HG02798 (cell line): ENCODE results near the gene SLAMF1.
"Not testable (repeated sequence)": the region's sequence is repeated elsewhere in the genome, so short reads cannot be mapped to it uniquely, and the experiment has no call there.

ENCODE experiments used
- ATAC-seq: cut with Tn5 transposase; IDR thresholded peaks from one replicate; pipeline ENCODE4 v1.9.1; 2021; ENCODE audit warnings: mild to moderate bottlenecking; ENCODE audit not compliant: unreplicated experiment, poor library complexity

The SLAMF1 gene

DNA sequence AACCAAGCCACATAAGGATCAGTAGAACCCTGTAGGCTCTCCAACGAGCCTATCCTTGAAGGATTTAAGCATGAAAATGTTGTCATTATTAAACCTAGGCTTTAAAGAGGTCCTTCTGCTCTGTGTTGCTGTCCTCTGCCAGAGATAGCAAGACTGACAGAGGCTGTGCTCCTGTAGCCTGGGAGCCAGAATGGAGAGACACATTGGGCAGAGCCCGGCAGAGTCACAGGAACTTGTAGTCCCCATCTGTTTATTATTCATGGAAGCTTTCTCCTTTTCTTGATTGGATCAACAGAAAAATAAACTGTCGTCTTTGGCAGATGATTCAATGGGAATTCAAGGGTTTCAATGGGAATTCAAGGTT lies 19.2 kb upstream of the SLAMF1 start:
- no peak for ATAC-seq

DNA sequence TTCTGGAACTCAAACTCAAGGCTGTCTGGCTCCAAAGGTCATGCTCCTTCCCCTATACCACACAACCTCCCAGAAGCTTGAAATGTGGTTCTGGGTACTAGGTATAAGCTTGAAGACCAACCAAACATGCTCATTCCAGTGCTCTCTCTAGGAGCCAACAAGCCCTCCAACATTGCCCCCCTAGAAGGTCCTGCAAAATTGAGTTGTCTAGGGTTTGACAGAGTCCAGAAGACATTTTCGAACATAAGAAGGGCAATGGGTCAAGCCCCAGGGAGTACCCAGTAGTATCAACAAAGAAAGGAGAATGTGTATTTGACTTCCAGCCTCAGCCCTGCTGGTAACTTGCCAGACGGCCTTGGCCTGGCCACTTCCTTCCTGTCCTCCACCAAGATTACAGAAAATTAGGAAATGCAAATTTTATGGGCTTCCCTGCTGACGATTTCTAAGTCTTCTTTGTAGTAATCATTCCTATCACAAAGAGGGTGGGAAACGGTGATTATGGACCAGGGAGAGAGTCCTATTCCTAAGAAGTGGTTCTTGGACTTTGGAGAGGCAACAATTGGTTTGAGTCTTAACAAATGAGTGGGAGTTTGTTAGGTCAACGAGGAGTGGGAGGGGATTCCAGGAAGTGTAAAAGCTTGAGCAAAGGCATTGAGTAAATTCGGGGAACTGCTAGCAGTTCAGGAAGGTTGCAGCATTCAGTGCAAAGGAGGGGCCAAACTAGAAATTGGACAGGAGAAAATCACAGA lies 18.7 kb upstream of the SLAMF1 start:
- no peak for ATAC-seq

DNA sequence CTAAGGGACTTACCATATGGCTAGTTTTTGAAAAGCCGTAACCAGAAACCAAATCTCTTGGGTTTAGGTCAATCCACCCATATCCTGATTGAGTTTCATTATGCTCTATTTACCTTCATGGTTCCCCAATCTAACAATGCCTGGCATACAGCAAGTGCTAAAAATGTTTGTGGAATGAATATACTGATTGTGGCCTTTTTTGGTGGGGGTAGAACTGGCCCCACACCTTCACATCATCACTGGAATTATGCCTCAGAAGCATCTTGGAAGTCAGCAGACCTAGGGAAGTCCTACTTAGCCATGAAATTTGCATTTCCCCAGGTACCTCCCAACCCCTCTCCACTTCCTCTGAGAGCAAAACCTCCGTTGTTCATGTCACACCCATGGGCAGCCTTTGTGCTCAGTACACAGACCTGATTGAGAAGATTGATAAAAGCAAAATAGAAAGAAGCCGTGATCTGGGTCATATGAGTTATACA lies 17.8 kb upstream of the SLAMF1 start:
- ATAC-seq, result peak; percentile 73

DNA sequence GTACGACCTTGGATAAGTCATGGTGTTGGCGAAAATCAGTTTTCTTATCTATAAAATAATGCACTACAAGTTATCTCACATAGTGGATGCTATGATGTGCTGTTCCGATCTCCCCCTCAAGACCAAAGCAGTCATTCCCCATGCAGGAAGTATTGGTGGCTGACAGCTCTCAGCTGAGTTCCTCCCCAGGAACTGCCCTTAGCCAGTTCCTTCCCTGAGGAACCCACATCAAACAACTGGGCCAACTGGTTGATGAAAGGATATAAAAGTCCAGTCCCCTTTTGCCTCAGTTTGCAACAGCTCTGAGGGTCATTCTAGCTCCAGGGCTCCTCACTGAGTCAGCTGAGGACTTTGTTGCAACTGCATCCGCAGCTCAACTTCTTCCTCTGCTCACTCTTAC lies 16.1 kb upstream of the SLAMF1 start:
- no peak for ATAC-seq

DNA sequence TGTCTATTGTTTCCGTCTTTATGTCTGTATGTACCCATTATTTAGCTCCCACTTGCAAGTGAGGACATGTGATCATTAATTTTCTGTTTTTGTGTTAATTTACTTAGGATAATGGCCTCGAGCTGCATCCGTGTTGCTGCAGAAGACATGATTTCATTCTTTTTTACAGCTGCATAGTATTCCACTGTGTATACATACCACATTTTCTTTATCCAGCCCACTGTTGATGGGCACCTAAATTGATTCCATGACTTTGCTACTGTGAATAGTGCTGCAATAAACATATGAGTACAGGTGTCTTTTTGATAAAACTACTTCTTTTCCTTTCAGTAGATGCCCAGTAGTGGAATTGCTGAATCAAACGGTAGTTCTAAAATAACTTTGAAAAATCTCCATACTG lies 12.7 kb upstream of the SLAMF1 start:
- ATAC-seq, result no peak

DNA sequence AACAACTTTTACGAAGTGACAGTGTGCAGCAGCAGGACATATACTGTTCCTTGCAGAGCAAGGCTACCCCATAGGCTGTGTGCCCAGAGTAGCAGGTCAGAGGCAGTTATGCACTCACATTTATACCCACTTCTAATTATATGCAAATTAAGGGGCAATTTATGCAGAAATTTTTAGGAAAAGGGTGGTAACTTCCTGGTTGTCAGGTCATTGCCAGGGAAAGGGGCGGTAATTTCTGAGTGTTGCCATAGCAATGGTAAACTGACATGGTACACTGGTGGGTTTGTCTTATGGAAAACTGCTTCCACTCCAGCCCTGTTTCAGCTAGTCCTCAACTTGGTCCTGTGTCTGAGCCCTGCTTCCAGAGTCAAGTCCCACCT lies 12.0 kb upstream of the SLAMF1 start:
- ATAC-seq, result no peak

DNA sequence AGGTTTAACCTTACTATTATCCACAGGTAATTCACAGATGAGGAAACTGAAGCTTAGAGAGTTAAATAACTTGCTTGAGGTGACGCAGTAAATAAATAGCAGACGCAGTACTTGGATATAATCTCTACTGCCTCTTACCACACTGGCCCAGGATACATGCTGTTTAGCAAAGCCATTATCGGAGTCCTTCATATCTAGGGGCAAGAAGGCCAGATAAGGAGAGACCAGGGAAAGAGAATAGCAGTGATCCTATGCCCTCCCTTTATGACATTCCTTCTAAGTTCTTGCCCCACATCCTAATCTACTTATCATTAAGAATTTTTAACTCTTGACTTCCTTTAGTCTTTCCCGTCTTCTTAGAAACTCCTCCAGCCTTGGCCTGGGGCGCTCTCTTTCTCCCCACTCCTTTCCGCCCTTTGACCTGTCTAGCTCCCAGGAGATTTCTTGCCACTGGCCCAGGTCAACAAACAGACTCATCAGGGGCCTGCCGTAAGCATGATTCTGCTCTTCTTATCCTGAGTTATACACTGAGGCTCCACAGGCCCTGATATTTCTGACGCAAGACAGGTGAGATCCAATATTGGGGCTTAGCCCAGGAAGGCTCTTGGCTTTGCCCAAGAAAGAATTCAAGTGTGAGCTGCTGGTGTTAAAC lies 11.4 kb upstream of the SLAMF1 start:
- ATAC-seq, result no peak

DNA sequence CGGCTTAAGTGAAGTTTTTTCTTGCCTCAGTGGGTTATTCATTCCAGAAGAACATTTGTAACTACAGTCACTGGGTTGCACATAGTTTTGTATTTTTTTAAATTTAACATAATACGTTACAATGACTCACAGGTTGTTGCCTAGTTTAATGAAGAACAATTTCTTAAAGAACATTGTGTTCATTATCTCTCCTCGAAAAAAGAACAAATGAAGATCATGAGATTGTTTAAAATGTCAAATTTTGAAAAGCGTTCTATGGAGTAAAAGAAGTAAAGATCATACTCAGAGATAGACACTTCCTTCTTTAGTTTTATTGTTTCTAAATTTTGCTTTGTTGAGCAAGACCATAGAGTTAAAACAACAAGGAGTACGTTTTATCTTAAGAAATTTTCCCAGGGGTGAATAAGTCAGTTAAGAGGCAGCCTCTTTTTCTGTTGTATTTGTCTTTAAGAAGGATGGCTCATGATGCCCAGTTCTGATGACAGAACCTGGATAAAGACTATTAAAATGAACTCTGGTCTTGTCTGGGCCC lies 10.5 kb upstream of the SLAMF1 start:
- ATAC-seq, result no peak

DNA sequence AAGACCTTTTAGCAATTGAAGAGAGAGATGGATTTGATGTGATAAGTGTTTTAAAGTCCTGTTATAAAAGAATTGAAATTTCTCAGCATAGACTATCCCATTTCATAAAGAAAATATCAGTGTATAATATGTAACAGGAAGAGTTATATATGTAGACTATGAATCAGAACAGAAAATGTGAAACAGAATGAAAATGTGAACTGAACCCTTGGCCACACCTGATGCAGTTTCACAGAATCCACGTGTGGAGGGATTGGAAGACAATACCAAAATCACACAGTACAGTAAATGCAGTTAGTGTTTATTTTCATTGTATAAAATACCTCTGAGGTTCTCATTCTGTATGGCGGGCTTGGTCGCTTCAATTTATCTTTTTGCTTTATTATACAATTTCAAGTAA lies 9.9 kb upstream of the SLAMF1 start:
- ATAC-seq, result no peak

DNA sequence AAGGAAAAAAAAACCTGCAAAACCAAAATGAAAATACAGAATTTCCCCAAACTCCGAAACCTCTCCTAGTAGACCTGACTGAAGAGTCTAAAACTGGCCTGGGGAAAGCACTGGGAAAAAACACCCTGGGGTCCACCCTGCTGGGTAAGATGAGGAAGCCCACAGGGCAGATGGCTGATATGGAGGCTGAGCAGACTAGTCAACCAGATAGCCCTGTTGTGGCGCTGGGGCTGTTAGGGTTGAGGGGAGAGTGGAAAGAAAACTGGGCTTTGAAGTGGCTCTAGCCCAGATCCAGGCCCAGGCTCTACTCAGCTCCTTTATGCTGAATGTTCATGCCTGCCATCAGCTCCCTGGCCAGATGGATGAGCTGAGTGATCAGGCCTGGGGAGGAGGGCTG lies 6.8 kb upstream of the SLAMF1 start:
- ATAC-seq, result peak; percentile 33

DNA sequence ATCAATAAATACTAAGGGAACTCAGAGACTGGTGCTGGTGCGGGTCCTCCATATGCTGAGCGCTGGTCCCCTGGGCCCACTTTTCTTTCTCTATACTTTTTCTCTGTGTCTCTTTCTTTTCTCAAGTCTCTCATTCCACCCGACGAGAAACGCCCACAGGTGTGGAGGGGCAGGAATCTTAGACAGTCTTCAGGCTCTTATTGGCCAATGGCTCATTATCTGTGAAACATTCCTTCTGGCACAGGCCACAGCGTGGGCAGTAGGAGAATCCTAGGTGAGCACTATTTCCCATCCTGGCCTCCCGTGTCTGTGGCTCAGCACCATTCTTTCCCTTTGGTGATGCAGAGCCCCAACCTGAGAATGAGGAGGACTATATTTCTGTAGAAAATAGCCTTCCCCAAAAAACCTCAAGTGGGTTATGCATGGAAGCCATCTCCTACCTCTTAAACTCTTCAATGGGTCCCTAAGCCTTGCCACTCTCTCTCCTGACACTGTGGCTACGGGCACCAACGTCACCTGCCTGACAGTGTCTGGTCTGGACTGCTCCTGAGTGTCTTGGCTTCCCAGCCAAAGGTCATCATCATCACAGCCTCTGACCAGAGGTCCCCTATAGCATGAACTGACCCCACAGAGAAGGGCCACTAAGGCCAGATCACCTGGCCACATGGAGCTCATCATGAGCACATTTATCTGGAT lies 6.2 kb upstream of the SLAMF1 start:
- no peak for ATAC-seq

DNA sequence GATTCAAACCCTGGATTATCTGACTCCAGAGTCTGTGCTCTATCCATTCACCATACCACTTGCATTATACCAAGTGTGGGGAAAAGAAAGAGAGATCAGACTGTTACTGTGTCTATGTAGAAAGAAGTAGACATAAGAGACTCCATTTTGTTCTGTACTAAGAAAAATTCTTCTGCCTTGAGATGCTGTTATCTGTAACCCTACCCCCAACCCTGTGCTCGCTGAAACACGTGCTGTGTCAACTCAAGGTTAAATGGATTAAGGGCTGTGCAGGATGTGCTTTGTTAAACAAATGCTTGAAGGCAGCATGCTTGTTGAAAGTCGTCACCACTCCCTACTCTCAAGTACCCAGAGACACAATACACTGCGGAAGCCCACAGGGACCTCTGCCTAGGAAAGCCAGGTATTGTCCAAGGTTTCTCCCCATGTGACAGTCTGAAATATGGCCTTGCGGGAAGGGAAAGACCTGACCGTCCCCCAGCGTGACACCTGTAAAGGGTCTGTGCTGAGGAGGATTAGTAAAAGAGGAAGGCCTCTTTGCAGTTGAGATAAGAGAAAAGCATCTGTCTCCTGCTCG lies 5.3 kb upstream of the SLAMF1 start:
- not testable (repeated sequence) for ATAC-seq

DNA sequence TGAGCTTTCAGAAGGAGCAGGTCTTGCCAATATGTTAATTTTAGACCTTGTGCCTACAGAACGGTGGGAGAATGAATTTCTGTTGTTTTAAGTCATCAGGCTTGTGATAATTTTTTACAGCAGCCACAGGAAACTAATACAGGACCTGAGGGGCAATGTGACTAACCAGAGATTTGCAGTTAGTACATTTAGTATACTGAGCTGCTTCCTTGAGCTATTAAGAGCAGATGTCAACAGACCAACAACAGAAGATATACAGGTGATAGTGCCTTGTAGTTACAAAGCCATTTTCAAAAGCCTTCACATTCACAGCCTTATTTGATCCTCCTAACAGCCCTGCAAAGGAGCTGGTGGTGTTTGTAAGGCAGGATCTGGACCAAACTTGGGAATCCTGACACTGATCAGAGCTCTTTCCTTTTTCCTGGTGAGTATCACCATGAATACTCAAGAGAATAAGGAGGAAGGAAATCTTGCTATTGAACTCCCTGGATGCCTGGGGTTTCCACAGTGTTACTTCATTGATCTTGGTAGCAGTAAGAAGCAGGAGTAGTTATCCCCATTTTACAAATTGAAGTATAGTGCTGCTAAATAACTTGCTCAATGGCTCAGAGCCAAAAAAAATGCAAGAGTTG lies 4.7 kb upstream of the SLAMF1 start:
- no peak for ATAC-seq

DNA sequence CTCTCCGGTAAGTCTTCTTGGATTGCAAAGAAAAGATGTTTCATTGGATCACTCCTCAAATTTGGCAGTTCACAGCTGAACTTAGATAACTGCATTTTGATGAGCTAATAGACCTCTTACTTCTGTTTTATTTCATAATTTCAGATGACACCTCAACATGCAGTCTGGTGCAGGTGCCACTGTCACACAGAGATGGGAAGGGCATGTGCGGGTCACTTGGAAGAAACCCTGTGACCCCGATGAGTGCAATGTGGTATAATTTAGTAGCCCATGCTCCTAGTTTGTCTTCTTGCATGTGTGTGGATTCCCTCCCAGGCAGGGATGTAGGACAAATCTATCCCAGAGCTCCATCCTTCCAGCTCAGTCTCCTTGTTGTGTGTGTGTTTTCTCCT lies 481 bp upstream of the SLAMF1 start:
- no peak for ATAC-seq

DNA sequence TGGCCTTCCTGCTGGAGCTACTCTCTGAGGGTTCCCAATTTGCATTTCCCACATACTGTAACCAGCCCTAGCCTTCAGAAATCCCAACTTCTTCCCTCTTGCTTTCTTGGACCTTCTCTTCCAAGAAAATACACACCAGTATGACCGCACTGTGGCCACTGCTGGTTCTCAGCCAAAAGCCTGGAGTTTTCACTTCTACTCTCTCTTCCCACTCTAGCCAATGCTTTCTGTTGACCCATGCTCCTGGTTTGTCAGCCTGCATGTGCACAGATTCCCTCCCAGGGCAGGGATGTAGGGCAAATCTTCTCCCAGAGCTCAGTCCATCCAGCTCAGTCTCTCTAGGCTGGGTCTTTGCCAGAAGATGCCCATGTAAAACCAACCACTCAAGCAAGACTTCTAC lies 664 bp downstream of the SLAMF1 start:
- ATAC-seq, result no peak

DNA sequence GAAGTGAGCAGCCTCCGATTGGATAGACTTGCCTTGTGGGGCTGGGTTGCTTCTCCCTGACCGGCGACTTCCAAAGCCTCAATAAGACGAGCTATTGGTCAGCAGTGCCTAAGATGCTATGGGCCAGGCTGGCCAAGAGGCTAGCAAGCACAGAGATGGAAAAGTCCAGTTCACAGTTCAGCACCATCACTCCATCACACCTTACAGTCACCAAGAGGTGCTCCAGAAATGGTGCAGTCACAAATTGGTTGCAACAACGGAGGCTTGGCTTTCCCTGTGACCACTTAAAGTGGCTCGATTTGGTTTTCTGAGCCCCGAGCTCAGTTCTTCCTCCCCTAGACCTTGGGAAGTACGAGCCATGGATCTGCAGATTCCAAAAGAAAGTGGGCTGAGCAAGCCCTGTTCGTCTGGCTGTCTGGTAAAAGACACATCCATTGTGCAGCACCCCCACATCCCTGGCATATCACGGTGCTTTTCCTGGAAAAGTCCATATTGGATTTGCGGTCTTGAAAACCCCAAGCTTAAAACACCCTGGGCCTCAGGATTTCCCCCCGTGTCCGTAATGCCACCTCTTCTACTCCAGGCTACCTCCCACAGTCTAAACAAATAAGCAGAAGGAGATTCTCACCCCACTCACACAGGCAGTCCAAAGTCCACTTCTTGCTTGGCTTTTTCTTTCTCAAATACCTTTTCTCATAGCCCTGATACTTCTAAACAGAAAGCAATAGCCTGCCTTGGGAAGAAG lies 1.3 kb downstream of the SLAMF1 start:
- peak; percentile 41 for ATAC-seq

DNA sequence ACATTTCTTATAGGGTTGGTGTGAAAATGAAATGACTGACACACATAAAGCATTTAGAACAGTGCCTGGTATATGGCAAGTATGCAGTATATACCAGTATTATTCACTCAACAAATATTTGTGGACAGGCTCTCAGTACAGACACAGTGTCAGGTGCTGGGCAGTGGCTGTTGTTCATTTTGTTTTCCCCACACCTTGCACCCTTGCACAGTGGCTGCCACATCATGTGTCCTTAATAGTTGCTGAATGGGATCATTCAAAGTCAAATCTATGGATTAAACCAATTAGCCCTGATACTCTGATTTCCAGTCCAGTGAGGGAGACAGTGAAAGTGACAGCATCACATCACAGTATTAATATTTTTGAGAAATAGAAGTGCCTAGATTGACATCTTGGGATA lies 2.4 kb downstream of the SLAMF1 start:
- ATAC-seq, result no peak

DNA sequence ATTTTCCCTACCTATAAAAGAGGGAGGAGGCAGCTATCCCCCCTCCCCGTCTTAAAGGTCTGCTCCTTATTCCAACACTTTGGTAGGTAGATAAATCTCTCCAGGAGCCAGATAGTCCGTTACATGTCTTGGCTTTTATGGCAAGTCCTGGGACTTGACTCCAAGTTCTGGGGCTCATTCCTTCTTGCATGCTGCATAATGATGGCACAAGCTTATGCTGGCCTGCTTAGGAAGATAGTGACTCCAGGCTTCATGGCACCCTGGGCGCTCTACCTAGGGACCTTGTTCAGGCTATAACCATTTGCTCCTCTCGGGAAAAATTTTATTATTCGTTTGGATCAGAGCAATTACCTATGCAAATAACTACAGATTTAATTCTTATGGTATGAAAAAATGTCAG lies 3.7 kb downstream of the SLAMF1 start:
- no peak for ATAC-seq

DNA sequence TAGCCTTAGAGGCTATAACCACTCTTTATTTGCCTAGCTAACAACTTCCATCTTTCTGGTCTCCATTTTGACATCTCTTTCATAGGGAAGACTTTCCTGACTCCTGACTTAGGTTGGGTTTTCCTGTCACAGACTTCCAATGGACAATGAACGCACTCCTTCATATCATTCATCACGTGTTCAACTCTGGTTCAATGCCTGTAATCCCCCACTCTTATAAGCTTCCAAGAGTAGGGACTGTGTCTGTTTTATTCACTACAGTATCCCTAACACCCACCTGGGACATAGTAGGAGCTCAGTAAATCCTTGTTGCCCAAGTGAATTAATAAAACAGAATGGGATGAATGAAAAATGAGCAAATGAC lies 4.6 kb downstream of the SLAMF1 start:
- no peak for ATAC-seq
